ENCODE data around the gene ARID1B.

DNA sequence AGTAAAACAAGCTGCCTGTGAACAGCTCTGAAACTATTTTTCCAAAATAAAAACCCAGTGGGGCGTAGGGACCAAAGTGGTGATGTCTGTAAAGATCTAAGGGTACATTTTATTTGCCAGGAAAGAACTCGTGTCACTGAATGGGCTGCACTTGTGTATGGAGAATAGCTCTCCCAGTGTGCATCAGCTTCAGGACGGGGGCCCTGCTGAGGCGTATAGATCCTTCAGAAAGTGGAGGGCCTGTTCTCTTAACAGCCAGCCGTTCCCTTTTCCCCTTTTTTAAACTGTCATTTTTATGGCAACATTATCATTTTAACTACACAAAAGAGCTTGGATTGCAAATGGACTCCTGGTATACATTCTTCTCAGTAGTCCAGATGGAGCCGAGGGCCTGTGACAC, 408.8 kb downstream of the ARID1B start:
- TF ChIP-seq, protein P1, sequence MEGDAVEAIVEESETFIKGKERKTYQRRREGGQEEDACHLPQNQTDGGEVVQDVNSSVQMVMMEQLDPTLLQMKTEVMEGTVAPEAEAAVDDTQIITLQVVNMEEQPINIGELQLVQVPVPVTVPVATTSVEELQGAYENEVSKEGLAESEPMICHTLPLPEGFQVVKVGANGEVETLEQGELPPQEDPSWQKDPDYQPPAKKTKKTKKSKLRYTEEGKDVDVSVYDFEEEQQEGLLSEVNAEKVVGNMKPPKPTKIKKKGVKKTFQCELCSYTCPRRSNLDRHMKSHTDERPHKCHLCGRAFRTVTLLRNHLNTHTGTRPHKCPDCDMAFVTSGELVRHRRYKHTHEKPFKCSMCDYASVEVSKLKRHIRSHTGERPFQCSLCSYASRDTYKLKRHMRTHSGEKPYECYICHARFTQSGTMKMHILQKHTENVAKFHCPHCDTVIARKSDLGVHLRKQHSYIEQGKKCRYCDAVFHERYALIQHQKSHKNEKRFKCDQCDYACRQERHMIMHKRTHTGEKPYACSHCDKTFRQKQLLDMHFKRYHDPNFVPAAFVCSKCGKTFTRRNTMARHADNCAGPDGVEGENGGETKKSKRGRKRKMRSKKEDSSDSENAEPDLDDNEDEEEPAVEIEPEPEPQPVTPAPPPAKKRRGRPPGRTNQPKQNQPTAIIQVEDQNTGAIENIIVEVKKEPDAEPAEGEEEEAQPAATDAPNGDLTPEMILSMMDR (IDR thresholded peaks at IDR 0.05), result no peak
- TF ChIP-seq POLR2AphosphoS5 (IDR thresholded peaks at IDR 0.05), result no peak

Data from transverse colon (tissue), 4 donors.